Measurements from ENCODE around the gene ALDH4A1.

ALDH4A1 gene, protein sequence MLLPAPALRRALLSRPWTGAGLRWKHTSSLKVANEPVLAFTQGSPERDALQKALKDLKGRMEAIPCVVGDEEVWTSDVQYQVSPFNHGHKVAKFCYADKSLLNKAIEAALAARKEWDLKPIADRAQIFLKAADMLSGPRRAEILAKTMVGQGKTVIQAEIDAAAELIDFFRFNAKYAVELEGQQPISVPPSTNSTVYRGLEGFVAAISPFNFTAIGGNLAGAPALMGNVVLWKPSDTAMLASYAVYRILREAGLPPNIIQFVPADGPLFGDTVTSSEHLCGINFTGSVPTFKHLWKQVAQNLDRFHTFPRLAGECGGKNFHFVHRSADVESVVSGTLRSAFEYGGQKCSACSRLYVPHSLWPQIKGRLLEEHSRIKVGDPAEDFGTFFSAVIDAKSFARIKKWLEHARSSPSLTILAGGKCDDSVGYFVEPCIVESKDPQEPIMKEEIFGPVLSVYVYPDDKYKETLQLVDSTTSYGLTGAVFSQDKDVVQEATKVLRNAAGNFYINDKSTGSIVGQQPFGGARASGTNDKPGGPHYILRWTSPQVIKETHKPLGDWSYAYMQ

DNA sequence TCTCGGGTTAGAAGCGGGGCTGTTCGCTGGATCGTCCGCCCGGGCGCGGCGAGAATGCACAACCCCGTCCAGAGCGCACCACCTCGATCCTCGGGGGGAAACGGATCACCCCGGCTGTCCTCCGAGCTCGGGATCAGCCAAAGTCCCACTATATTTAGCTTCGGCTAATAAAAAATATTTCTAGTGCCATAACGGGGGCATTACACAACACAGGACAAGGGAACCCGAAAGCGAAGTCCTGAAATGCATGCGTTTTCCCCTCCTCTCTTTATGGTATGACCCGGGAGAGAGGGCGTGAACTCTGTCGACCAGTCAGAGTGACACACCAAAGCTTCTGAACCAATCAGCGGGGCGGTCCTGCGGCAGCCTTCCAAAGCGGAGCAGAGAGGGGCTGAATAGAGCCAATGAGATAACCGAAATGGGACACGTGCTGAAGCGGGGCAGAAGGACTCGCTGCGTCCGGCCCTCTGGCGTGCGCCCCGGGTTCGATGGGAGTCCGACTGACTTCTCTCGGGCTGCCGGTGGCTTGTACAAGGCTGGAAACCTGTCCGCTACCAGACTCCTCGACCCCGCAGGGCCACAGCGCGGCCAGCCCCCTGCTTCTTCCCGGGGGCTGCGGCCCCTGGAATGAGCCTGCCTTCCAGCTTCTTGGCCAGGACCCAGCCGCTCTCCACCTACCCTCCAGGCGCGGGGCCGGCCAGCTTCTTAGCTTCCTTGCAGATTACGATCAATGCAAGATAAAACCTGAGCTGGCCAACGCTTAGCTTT lies at the start of gene ALDH4A1:
Gene ALDH4A1, minus strand, starts transcription at position 33 of the 768 bp plus-strand sequence. Its CDS starts 32 bp downstream, at position 1.
- DNase-seq, result peak; percentile 96 to 97

DNA sequence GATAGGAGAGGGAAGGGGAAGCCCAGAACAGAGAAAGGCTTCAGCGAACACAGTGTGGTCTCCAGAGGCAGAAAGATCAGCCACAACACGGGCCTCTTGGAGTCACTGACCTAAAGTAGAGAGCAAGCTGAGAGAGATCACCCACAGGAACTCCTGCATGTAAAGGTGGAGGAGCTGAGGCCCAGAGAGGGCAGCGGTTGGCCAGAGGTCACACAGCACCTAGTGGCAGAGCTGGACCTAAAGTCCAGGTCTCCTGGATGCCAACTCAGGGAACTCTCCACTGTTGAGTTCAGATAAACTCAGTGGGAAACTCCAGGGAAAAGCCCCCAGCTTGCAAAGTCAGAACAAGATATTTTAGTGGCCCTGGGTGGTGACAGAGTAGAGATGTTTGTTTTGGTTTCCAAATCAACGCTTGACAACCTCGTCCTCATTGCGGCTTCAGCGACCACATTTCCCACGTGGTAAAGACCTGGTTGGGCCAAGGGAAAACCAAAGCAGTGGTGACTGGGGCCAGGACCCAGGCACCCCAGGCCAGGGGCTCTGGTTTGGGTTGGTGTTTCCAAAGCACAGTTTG lies 49.5 kb upstream of the ALDH4A1 start:
- no peak for DNase-seq

DNA sequence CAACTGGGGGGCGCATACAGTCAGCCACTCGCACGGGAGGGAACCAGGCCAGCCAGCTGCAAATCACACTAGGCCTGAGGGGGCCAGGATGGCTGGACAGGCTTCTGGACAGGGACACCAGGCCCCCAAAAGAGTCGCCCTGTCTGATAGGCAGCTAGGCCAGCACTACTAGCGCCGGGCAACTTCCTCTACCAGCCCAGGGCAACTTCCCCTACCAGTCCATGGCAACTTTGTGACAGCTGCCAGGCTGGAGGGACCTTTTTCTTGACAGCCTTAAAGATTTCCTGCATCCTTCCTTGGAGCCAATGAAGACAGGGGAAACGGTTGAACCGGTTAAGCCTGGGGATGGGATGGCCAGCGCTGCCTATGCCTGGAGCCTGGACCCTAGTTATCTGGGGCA lies 49.1 kb upstream of the ALDH4A1 start:
- no peak for DNase-seq

DNA sequence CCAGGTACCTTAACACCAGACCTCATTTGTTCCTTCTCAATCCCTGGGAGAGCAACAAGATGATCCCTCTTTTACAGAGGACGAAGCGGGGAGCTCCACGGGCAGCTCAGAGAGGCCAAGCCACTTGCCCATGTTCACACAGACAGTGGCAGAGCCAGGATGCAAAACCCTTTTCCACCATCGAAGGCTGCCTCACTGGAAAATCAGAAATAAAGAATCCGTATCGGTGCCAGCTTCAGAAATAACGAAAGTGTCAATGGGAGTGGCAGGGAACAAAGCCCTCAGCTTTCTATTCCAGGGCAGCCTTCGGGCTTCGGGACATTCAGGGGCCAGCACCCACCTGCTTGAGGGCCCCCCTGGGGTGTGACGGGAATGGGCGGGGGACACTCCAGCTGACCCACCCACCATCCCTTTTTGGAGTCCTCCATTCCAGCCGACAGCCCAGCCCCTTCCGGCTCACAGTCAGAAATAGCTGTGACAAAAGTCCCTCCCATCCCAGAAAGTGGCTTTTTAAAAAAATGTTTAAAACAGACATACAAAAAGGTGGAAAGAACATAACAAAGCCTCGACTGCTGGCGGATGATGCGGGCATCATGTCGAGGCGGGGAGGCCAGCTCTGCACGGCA lies 48.2 kb upstream of the ALDH4A1 start:
- no peak for DNase-seq

DNA sequence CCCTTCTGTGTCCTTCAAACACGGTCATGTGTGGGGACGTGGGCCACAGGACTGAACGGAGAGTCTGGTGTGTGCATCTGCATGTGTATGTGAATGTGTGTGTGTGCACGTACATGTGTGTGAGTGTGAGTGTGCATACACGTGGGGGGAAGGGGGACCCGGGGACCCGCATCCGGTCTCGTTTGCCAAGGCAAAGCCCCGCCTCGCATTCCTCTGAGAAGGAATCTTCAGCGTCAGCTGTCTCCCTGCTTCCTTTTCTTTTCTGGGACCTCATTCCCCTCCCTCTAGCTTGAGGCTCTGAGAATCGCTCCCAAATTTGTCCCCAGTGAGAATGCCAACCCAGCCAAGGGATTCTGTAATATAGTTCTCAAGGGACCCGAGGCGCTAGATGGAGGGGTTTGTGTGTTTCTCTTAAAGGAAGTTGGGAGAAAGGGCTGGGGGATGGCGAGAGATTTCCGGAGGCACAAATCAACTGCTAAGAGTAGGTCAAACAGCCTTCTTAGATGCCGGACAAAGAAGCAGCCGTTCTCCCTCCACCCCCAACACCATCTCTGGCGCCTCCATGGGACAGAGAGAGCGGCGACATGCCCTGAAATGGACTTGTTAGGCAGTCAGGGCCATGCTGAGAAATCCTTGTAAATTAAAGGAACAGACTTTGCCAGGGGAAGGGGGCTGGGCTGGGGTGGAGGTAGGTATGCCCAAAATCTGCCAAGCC lies 47.5 kb upstream of the ALDH4A1 start:
- DNase-seq, result peak; percentile 48 to 72

DNA sequence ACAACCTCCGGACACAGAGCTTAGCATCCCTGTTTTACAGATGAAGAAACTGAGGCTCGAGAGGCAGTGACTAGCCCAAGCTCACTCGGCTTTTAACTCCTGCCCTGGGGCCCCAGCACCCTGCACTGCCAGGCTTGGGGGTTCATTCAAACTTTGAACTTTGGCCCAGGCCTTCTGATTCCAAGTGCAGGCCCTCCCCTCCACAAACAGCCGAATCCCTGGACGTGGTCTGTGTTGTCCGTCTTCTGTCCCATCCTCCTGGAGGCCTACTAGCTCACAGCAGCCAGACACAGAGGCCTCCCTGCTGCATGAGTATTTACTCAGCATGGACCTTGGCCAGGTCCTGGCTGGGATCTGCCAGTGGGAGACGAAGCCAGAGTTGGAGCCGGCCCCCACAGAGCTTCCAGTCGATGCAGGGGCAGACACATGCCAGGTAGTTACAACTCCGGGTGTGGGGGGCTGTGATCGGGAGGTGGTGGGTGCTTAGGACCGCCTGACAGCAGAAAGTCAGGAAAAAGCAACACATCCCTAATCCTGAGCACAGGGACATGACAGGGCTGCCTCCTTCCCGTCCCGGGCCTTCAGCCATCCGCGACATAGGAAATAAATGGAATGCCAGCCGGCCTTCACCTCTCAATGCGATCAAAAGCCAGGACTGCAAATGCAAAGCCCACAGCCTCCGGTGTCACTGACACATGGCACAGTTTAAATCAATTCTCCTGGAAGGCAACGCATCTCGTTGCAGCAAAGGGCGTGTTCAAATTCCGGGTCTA lies 46.7 kb upstream of the ALDH4A1 start:
- DNase-seq, result no peak

DNA sequence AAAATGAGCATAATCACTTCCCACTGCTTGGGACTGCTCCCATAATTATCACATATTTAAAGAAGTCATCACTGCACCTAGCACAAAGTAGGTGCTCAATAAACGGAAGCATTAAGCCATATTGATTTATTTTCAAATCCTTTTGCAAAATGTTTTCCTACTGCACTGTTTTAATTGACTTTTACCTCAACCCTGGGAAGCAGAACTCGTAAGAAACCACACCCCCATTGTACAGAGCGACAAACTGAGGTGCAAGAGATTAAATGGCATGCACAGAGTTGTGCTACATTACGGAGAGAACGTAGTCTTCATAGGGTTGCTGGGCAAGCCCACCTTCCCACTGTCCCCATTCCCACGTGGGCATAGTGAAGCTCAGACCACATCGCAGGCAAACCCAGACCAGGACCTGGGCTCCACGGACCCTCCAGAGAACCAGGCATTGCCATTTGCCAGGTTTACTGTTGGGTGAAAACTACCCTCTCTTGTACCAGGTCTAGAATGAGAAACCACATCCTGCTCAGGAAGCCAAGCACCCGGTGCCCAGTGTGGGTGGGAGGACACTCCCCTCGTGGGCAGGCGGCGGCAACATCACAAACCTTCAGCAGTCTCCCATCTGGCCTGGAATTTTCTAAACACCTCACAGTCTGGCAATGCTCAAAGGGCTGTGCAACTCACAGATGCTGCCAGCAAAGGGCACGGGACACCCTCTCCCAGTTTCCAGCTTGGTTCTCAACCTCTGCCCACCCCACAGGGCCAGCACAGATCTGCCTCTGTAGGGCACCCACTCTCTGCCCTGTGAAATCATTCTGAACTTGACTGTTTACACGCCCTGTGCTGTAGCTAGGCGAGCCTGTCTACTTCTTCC lies 45.9 kb upstream of the ALDH4A1 start:
- no peak for DNase-seq

DNA sequence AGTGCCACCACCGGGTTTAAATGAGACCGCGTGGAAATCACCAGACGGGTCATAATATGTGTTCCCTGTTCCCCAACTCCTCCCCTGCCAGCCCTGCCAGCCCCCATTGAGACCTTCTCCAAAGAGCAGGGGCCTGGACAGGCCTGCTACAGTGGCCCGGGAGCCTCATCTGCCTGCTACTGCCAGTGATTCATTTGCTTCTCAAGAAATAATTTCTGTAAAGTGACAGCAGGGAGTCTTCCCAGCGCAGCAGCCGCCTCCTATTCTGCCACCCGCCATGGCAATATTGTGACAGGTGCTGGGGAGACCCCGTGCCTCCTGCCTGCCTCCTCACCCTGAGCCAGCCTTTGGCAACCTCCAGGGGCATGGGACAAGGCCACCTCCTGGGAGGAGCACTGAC lies 45.2 kb upstream of the ALDH4A1 start:
- DNase-seq, result no peak

DNA sequence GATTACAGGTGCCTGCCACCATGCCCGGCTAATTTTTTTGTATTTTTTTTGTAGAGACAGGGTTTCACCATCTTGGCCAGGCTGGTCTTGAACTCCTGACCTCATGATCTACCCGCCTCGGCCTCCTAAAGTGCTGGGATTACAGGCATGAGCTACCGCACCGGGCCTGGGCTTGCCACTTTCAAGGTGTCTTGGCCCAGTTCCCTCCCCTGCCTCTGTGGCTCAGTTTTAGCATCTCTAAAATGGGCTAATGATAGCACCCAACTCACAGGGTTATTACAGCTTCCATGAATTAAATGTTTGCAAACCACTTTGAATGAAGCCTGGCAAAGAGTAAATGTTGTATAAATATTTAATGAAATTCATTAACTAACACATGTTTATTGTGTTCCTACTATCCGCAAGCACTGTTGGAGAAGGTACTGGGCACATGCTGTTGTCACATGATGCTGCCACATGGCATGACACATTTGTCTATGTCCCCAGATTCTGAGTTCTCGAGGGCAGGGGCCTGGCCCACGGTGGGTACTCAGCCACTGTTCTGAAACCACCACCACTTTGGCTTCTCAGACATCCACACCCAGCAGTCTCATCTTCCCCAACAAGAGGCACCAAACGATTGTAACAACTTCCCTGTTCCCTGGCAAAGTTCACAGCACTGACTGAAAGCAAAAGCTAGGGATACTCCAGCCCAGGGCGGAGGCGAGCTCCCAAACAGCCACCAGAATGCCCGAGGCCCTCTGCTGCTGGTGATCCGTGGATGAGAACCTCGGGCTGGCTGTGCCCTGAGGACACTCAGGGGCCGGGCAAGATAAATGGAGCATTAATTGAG lies 44.4 kb upstream of the ALDH4A1 start:
- no peak for DNase-seq

DNA sequence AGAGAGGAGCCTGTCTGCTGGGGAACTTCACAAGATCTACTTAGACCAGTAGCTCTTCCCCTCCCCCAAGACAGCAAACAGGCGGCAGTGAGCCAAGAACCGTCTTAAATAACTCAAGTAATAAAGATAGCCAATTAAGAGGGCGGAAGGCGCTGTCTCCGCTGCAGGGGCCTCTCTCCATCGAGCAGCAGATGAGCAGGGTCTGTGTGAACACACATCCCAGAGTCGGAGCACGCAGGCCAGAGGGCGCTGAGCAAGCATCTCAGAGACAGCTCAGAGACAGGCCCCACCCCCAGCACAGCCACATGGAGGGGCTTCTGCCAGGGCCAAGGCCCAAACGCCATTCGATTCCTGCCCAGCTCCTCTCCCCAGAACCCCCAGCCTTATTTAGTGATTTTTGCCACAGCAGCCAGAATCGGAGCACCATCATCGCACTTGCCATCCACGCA lies 43.1 kb upstream of the ALDH4A1 start:
- DNase-seq, result peak in 1 of 2 donors; percentile 45

DNA sequence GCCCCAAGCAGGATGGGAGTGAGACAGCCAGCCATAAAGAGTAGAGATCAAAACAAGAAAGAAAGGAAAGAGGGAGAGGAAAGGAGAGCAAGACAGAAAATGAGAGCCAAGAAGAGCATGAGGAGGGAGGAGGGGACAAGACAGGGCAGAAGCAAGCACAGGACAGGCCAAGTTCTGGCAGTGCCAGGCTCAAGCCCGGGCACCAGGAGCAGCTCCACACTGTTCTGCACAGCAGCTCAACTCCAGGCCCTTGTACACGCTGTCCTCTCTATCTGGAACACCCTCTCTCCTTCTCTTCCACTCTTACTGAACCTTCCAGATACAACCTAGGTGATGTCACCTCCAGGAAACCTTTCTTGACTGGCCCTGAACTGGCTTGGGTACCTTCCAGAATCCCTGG lies 42.5 kb upstream of the ALDH4A1 start:
- DNase-seq, result no peak

DNA sequence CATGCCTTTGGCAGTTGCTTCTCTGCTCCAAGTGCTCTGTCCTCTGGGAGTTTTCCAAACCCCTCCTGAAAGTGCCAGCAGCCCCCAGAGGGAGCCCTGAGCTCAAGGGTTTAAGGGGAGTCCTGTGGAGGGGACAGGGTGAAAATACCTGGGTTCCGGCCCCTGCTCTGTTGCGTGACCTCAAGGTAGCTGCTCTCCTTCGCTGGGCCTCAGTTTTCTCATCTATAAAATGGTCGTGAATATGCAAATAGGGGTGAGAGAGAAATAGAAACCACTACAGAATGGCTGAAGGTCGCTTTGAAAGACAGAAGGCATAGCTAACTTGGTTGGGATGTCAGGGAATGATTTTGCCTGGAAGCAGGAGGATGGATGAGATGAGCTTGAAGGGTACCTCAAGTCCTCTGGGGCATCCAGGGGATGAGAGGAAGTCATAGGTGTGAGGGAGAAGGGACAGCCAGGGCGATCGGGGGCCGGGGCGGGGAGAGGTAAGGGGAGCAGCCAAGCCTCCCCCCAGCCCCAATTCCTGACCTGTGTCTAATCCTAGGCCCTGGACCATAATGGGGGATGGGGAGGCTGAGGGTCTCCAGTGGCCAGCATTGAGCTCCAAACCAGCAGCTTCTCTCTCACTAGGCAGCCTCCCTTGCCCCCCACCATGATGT lies 41.7 kb upstream of the ALDH4A1 start:
- no peak for DNase-seq

DNA sequence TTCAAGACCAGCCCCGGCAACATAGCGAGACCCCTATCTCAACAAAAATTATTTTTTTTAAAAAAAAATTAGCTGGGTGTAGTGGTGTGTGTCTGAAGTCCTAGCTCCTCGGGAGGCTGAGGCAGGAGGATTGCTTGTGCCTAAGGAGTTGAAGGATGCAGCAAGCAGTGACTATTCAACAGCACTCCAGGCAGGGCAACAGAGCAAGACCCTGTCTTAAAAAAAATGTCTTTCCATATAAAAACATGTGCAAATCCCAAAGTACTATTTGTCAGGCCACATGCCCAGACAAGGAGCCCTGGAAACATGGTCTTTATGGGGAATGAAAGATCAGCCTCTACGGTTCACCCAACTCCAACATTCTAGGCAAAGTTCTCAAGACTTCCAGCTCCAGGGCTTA lies 40.8 kb upstream of the ALDH4A1 start:
- no peak for DNase-seq

DNA sequence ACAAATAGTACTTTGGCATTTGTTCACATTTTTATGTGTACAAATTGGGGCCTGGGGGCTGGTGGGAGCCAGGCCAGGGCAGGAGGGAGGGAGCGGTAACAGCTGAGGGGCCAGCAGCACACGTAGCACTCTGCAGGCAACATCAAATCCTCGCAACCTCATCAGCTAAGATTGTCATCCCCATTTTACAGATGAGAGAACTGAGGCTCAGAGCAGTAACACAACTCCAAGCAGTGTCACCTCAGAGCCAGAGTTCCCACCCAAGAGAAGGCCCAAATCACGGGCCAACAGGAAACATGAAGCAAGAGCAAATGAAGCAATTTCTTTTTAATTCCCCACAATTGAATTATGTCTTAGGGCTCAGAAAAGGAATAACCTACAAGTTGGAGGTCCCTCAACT lies 40.0 kb upstream of the ALDH4A1 start:
- no peak for DNase-seq

DNA sequence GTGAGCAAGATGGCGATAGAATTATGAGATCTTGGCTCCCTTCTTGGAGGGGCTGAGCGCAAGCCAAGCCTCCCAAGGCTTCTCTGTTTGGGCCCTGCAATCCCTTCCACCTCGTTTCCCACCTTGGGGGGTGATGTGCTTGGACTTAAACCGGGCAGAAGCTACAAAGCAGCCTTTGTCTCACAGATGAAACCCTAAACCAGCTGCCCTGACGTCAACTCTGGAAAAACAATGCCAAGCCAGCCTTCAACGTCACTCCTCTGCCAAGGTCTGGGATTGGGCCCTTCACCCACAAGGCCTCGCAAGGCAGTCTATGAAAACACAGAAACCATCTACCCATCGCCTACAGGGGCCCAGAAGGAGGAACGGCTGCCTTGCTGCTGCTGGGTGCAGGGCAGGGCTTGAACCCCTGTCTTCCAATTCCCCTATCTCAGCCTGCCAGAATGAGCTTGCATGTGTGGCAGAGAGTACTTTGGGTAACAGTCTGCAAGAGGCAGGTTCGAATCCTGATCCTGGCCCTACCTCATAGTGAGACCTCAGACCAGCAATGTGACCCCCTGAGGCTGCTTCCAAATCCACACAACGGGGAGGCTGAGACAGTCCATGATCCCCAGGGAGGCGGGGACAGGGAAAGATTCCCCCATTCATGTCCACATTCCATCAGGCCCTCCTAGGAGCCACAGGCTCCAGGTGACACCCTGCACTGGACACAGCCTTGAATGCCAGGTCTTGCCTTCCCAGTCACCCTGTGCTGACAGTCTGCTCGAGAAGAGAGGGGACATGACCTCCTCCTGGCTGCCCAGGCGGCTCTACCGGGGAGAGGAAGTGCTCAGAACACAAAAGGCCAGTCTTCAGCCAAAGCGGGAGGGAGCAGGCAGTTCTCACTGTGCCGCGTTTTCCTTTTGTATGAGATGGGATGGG lies 39.1 kb upstream of the ALDH4A1 start:
- DNase-seq, result peak; percentile 84 to 96

DNA sequence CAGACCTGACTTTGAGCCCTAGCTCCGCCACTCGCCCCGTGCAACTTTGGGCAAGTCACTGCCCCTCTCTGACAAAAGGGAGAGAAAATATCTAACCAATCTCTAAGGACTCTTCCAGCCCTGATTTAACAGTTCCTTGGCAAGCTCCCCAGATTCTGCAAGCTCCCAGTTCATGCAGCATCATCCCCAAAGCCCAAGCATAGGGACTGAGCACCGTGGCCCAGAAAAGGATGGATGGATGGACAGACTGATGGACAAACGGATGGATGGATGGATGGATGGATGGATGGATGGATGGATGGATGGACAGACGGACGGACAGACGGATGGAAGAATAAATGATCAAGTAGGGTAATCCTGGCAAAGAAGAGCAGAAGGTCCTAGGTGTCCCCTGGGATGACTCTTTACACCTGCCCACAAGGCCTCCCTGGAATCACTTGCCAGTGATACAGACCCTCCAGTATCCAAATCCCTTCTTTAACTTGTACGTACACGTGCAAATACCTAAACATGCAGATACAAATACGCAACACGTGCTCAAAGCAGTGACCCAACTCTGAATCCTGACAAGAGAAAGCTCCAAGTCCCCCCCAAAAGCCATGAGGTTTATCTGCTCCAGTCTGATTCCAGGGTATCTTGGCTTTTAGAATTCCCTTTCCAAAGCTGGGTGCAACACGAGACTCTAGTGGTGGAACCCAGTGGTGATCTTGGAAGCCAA lies 38.1 kb upstream of the ALDH4A1 start:
- DNase-seq, result no peak
